HG03460 (cell line): ENCODE measurements around the gene OR7E24.
"Not testable (repeated sequence)": the region's sequence is repeated elsewhere in the genome, so short reads cannot be mapped to it uniquely, and the experiment has no call there.

Experiments
- ATAC-seq: cut with Tn5 transposase; IDR thresholded peaks from one replicate; pipeline ENCODE4 v1.9.1; 2021; ENCODE audit not compliant: unreplicated experiment

Gene OR7E24

GRCh38 chr19:9250630-9251029 lies at the start of gene OR7E24:
Gene OR7E24 (plus strand): TSS chr19:9250930. CDS start chr19:9251044, 114 bp downstream.
- no peak for ATAC-seq

- no peak for ATAC-seq
Measured at GRCh38 chr19:9205501-9206113, 45.1 kb upstream of the OR7E24 start.

GRCh38 chr19:9219489-9219888 lies 31.2 kb upstream of the OR7E24 start, which contains the start of gene OR7D4:
Gene OR7D4 (minus strand): TSS chr19:9219589. CDS start chr19:9214837, 4,752 bp downstream.
- ATAC-seq, result no peak

- no peak for ATAC-seq
Measured at GRCh38 chr19:9251236-9251635, 506 bp downstream of the OR7E24 start.

- not testable (repeated sequence) for ATAC-seq
Measured at GRCh38 chr19:9283485-9283884, 32.8 kb downstream of the OR7E24 start.

GRCh38 chr19:9289231-9289884 lies 38.6 kb downstream of the OR7E24 start:
- no peak for ATAC-seq

GRCh38 chr19:9295411-9295849 lies 44.7 kb downstream of the OR7E24 start:
- no peak for ATAC-seq

- ATAC-seq, result no peak
Measured at GRCh38 chr19:9296336-9296735, 45.6 kb downstream of the OR7E24 start.
